ENCODE data around the gene KRTAP10-12. TPM values are rescaled to one million over a fixed set of nuclear protein-coding genes. Genes with fewer than 3 reads are reported as not detected.

Gene KRTAP10-12
- total and polyA plus RNA-seq, 2 of the 13 experiments (the other 11 are each of a cell fraction or from before 2014, with no cell fraction given) = not detected

DNA sequence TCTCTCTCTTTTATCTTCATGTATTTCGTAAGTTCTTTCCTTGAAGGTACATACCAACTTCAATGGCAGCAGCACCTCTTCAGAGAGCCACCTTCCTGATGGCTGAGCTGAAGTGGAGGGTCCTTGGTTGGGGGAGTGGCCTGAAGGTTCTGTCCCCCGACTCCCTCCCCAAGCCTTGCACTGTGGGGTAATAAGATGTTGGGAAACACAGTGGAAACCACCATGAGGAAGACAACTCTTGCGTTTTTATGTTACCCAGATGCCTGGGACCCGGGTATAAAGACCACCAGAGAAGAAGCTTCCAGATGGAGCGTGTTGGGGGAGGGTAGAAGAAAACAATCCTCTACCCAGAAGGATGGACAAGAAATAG, 38.4 kb upstream of the KRTAP10-12 start (continued):
- TF ChIP-seq ZNF792 (CRISPR knock-in tag; IDR thresholded peaks at IDR 0.05) = no peak
- TF ChIP-seq WIZ (CRISPR knock-in tag; IDR thresholded peaks at IDR 0.05) = no peak
- no peak for TF ChIP-seq MYC (CRISPR knock-in tag; IDR thresholded peaks at IDR 0.05; ENCODE audit: borderline replicate concordance)
- TF ChIP-seq, protein P1, sequence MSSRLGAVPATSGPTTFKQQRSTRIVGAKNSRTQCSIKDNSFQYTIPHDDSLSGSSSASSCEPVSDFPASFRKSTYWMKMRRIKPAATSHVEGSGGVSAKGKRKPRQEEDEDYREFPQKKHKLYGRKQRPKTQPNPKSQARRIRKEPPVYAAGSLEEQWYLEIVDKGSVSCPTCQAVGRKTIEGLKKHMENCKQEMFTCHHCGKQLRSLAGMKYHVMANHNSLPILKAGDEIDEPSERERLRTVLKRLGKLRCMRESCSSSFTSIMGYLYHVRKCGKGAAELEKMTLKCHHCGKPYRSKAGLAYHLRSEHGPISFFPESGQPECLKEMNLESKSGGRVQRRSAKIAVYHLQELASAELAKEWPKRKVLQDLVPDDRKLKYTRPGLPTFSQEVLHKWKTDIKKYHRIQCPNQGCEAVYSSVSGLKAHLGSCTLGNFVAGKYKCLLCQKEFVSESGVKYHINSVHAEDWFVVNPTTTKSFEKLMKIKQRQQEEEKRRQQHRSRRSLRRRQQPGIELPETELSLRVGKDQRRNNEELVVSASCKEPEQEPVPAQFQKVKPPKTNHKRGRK (CRISPR knock-in tag; IDR thresholded peaks at IDR 0.05) = no peak
- no peak for TF ChIP-seq GPN1 (CRISPR knock-in tag; IDR thresholded peaks at IDR 0.05; ENCODE audit: borderline replicate concordance)
- no peak for TF ChIP-seq ZNF367 (CRISPR knock-in tag; IDR thresholded peaks at IDR 0.05; ENCODE audit: borderline replicate concordance)
- no peak for TF ChIP-seq SOX5 (CRISPR knock-in tag; IDR thresholded peaks at IDR 0.05; ENCODE audit: borderline replicate concordance)

DNA sequence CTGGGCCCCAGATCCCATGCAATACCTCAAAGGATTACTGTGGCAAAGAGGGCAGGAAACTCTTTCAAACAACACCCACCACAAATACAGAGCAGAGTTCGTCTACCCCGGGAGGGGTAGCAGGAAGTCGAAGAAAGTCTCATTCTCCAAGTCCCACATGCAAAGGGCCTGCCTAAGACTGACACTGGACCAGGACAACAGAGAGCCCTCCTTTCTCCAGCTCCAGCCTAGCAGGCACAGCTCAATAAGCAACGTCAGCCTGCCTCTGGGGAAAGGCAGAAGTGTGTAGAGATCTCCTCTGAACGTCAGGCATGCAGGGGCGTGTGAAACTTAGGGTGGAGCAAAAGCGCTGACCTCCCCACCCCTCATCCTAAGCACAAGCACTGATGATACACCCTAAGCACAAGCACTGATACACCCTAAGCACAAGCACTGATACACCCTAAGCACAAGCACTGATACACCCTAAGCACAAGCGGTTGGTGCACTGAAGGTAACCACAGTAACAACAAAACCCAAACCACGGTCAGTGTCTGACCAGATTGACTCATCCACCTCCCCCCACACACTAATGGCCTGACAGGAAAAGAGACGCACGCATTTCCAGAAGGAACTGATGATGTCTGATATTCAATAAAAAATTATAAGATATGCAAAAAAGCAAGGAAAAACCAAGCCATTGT, 37.9 kb upstream of the KRTAP10-12 start:
- ChIA-PET POLR2A (no interaction called here), CTCF (ENCODE audit: low intra/inter-chr PET ratio, low total read pairs) (no interaction called here)
- Histone ChIP-seq H3K9ac (ENCODE audit: insufficient read depth, low read depth, low read length) (no peak overlapping the region), H3K27me3 (ENCODE audit: control insufficient read depth in 1 of 2, insufficient read depth in 2 of 2, low read length in 2 of 2) (peaks cover 1 to 6% of the 10 kb centered on the region in 2 experiments; a peak in 2 of 5 replicates), H3K4me3 (replicated peaks in 1 of 3; ENCODE audit: insufficient read depth in 1 of 3, low read depth in 2 of 3, low read length in 3 of 3) (no peak overlapping the region), H3K4me1 (ENCODE audit: insufficient read depth, low read length) (peaks cover 9% of the 10 kb centered on the region; the same call in 1 of the 2 replicates), H3K79me2 (ENCODE audit: insufficient read depth, low read length) (no peaks in the 10 kb centered on the region), H2AFZ (ENCODE audit: low read length) (no peak overlapping the region), H3K4me2 (ENCODE audit: low read depth, low read length) (no peak overlapping the region), H3K9me3 (ENCODE audit: low read length) (peaks cover 4% of the 10 kb centered on the region; the same call in 1 of the 2 replicates), H4K20me1 (ENCODE audit: insufficient read depth, low read length) (no peaks in the 10 kb centered on the region), H3K36me3 (replicated peaks in 1 of 2; ENCODE audit: control insufficient read depth in 1 of 2, insufficient read depth in 2 of 2, low read length in 2 of 2) (no peaks in the 10 kb centered on the region), H3K27ac (ENCODE audit: extremely low read length, insufficient read depth, low read length) (no peak overlapping the region)
- ATAC-seq (no peak), FAIRE-seq (no peak), DNase-seq (ENCODE audit: low spot score) (no peak)
- intact Hi-C loops (cut with micrococcal nuclease; ENCODE audit: unreplicated experiment) = no loop called here
- 20% methylated on average over 9 of the region's 11 CpGs for WGBS (ENCODE audit: low lambda C conversion rate)
- TF ChIP-seq, protein P2, sequence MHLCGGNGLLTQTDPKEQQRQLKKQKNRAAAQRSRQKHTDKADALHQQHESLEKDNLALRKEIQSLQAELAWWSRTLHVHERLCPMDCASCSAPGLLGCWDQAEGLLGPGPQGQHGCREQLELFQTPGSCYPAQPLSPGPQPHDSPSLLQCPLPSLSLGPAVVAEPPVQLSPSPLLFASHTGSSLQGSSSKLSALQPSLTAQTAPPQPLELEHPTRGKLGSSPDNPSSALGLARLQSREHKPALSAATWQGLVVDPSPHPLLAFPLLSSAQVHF (CRISPR knock-in tag; IDR thresholded peaks at IDR 0.05) = no peak
- TF ChIP-seq NR2F2 (IDR thresholded peaks at IDR 0.05; ENCODE audit: borderline replicate concordance, low read depth) = no peak
- TF ChIP-seq, protein P3, sequence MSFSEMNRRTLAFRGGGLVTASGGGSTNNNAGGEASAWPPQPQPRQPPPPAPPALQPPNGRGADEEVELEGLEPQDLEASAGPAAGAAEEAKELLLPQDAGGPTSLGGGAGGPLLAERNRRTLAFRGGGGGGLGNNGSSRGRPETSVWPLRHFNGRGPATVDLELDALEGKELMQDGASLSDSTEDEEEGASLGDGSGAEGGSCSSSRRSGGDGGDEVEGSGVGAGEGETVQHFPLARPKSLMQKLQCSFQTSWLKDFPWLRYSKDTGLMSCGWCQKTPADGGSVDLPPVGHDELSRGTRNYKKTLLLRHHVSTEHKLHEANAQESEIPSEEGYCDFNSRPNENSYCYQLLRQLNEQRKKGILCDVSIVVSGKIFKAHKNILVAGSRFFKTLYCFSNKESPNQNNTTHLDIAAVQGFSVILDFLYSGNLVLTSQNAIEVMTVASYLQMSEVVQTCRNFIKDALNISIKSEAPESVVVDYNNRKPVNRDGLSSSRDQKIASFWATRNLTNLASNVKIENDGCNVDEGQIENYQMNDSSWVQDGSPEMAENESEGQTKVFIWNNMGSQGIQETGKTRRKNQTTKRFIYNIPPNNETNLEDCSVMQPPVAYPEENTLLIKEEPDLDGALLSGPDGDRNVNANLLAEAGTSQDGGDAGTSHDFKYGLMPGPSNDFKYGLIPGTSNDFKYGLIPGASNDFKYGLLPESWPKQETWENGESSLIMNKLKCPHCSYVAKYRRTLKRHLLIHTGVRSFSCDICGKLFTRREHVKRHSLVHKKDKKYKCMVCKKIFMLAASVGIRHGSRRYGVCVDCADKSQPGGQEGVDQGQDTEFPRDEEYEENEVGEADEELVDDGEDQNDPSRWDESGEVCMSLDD (CRISPR knock-in tag; IDR thresholded peaks at IDR 0.05; ENCODE audit: borderline replicate concordance) = no peak
- TF ChIP-seq MYC (CRISPR knock-in tag; IDR thresholded peaks at IDR 0.05; ENCODE audit: borderline replicate concordance) = no peak
- TF ChIP-seq, protein P4, sequence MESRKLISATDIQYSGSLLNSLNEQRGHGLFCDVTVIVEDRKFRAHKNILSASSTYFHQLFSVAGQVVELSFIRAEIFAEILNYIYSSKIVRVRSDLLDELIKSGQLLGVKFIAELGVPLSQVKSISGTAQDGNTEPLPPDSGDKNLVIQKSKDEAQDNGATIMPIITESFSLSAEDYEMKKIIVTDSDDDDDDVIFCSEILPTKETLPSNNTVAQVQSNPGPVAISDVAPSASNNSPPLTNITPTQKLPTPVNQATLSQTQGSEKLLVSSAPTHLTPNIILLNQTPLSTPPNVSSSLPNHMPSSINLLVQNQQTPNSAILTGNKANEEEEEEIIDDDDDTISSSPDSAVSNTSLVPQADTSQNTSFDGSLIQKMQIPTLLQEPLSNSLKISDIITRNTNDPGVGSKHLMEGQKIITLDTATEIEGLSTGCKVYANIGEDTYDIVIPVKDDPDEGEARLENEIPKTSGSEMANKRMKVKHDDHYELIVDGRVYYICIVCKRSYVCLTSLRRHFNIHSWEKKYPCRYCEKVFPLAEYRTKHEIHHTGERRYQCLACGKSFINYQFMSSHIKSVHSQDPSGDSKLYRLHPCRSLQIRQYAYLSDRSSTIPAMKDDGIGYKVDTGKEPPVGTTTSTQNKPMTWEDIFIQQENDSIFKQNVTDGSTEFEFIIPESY (CRISPR knock-in tag; IDR thresholded peaks at IDR 0.05) = no peak
- TF ChIP-seq ZNF549 (CRISPR knock-in tag; IDR thresholded peaks at IDR 0.05) = no peak
- TF ChIP-seq, protein P5, sequence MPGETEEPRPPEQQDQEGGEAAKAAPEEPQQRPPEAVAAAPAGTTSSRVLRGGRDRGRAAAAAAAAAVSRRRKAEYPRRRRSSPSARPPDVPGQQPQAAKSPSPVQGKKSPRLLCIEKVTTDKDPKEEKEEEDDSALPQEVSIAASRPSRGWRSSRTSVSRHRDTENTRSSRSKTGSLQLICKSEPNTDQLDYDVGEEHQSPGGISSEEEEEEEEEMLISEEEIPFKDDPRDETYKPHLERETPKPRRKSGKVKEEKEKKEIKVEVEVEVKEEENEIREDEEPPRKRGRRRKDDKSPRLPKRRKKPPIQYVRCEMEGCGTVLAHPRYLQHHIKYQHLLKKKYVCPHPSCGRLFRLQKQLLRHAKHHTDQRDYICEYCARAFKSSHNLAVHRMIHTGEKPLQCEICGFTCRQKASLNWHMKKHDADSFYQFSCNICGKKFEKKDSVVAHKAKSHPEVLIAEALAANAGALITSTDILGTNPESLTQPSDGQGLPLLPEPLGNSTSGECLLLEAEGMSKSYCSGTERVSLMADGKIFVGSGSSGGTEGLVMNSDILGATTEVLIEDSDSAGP (CRISPR knock-in tag; IDR thresholded peaks at IDR 0.05; ENCODE audit: borderline replicate concordance) = no peak
- no TSS peak for BruUV-seq (replicated peaks)
- in situ Hi-C loops (cut with HindIII; ENCODE audit: extremely low pct_ligation_motif_present, low pct_unique_long_range_greater_than_20kb) = no loop called here
